Measurements from ENCODE around the gene PLXNA1. TPM values are rescaled to one million over a fixed set of nuclear protein-coding genes. Genes with fewer than 3 reads are reported as not detected.

Gene PLXNA1
- total RNA-seq, 1 experiment from 2014 or later: 80.6 TPM

DNA sequence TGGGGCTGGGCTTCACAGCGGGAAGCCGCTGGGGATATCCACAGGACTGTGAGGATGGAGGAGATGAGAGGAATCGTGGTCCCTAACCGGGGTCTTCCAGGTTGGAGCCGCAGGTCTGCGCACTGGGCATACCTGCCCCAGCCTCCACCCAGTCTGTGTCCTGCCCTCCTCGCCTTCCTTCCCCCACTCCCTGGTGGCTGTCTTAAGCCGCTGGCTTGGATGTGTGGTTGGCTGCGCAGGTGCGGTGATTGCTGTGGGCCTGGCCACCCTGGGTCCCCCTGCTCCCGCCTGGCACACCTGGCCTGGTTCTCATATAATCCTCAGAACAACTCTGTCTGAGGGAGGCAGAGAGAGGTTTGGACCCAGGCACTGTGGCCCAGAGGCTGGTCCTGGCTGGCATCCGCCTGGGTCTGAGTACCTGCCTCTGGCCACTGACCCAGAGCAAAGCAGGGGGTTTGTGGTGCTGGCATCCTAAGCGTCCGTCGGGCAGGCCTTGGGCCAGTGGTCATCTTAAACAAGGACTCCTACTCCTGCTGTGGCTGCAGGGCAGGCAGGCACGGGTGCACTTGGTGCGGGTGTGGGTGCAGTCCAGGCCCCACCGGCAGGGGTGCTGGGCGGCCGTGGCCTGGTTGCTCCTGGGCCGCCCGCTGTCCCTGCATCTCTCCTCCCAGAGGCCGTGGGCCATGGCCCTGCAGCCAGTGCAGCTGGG, 18.7 kb downstream of the PLXNA1 start:
- no peak for DNase-seq (ENCODE audit: low read depth, low spot score)
- intact Hi-C loops (cut with micrococcal nuclease; ENCODE audit: unreplicated experiment) (no loop called here), in situ Hi-C loops (cut with HindIII; ENCODE audit: low pct_unique_long_range_greater_than_20kb, low sequenced_read_pairs) (no loop called here)
- ChIA-PET POLR2A (interaction anchor here (0.6 kb wide), 1 partner anchor 18 kb away, joined by 4 read pairs; no protein-coding TSS in a partner anchor), CTCF (no interaction called here)
- BruUV-seq (replicated peaks): no TSS peak
- H3K9me3 ChIP-seq (ENCODE audit: control insufficient read depth, insufficient read depth, low read depth, low read length): no peaks in the 10 kb centered on the region
- peak; percentile 5; the same call in 1 of the 2 replicates for ATAC-seq
- no peak overlapping the region for H3K4me3 ChIP-seq (ENCODE audit: low read depth in 2 of 2, low read length in 2 of 2)
- H3K4me1 ChIP-seq (ENCODE audit: control insufficient read depth, insufficient read depth, low read length): peaks cover 13% of the 10 kb centered on the region
- H3K36me3 ChIP-seq (ENCODE audit: control insufficient read depth, insufficient read depth, low read length): no peaks in the 10 kb centered on the region
- TF ChIP-seq POLR2AphosphoS5 (IDR thresholded peaks at IDR 0.05; ENCODE audit: low read depth, low read length) (no peak), TCF7L2 (IDR thresholded peaks at IDR 0.05; ENCODE audit: low read depth, low read length) (no peak), SIN3A (IDR thresholded peaks at IDR 0.05; ENCODE audit: borderline replicate concordance, insufficient read depth, low read depth, low read length) (no peak)
- TF ChIP-seq, protein P1, sequence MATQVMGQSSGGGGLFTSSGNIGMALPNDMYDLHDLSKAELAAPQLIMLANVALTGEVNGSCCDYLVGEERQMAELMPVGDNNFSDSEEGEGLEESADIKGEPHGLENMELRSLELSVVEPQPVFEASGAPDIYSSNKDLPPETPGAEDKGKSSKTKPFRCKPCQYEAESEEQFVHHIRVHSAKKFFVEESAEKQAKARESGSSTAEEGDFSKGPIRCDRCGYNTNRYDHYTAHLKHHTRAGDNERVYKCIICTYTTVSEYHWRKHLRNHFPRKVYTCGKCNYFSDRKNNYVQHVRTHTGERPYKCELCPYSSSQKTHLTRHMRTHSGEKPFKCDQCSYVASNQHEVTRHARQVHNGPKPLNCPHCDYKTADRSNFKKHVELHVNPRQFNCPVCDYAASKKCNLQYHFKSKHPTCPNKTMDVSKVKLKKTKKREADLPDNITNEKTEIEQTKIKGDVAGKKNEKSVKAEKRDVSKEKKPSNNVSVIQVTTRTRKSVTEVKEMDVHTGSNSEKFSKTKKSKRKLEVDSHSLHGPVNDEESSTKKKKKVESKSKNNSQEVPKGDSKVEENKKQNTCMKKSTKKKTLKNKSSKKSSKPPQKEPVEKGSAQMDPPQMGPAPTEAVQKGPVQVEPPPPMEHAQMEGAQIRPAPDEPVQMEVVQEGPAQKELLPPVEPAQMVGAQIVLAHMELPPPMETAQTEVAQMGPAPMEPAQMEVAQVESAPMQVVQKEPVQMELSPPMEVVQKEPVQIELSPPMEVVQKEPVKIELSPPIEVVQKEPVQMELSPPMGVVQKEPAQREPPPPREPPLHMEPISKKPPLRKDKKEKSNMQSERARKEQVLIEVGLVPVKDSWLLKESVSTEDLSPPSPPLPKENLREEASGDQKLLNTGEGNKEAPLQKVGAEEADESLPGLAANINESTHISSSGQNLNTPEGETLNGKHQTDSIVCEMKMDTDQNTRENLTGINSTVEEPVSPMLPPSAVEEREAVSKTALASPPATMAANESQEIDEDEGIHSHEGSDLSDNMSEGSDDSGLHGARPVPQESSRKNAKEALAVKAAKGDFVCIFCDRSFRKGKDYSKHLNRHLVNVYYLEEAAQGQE (IDR thresholded peaks at IDR 0.05; ENCODE audit: insufficient read depth in 1 of 2, low read depth in 2 of 2, low read length in 1 of 2): no peak
- no peaks in the 10 kb centered on the region for H3K27me3 ChIP-seq (ENCODE audit: control insufficient read depth, insufficient read depth, low read length)
- H3K27ac ChIP-seq (ENCODE audit: low read length): no peak overlapping the region

DNA sequence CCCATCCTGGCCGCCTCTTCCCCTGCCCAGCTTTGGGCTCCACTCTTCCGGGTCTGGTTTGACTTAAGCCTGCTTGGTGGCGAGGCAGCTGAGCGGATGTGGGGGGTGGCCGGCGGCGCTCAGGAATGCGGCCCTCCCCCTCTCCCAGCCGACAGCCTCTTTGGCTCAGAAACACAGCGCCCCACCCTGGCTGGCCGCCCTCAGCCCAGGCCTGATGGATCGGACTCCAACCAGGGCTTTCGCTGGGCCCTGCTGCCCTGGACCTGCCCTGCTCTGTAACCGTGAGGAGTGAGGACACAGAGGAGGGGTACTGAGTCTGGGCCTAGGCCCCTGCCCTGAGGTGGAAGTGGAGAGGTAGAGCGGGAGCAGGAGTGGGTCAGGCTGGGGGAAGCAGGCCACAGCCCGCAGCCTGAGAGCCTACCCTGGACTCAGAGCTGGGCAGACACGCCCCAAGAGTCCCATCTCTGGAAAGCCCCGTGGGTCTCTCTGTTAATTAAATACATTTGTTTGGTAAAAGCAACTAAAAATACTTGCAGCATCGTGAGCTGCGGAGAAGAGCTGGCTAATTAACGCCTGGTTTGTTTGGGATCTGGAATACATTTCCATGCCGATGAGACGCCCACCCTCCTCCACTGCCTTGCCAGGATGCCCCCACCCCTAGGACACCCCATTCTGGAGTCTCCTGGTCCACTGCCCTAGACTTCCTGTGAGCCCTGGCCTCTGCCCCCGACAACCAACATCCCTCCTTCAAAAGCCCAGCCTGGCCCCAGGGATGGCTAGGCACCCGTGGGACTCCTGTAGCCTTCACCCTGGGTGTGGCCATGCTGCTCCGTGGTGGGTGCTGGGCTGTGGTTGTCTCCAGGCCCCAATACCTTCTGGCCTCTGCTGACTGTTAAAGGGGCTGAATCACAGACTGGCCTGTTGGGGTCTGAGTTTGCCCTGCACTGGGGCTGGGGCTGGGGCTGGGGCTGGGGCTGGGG, 19.6 kb downstream of the PLXNA1 start:
- no peaks in the 10 kb centered on the region for H3K27me3 ChIP-seq (ENCODE audit: control insufficient read depth, insufficient read depth, low read length)
- no TSS peak for BruUV-seq (replicated peaks)
- peak; percentile 23 for ATAC-seq
- H3K9me3 ChIP-seq (ENCODE audit: control insufficient read depth, insufficient read depth, low read depth, low read length): no peaks in the 10 kb centered on the region
- H3K4me3 ChIP-seq (ENCODE audit: low read depth in 2 of 2, low read length in 2 of 2): no peak overlapping the region
- peaks cover 17% of the 10 kb centered on the region for H3K4me1 ChIP-seq (ENCODE audit: control insufficient read depth, insufficient read depth, low read length)
- in situ Hi-C loops (cut with HindIII; ENCODE audit: low pct_unique_long_range_greater_than_20kb, low sequenced_read_pairs) (no loop called here), intact Hi-C loops (cut with micrococcal nuclease; ENCODE audit: unreplicated experiment) (no loop called here)
- no peaks in the 10 kb centered on the region for H3K36me3 ChIP-seq (ENCODE audit: control insufficient read depth, insufficient read depth, low read length)
- no peak for TF ChIP-seq TCF7L2 (IDR thresholded peaks at IDR 0.05; ENCODE audit: low read depth, low read length)
- no peak for TF ChIP-seq SIN3A (IDR thresholded peaks at IDR 0.05; ENCODE audit: borderline replicate concordance, insufficient read depth, low read depth, low read length)
- TF ChIP-seq, protein P2, sequence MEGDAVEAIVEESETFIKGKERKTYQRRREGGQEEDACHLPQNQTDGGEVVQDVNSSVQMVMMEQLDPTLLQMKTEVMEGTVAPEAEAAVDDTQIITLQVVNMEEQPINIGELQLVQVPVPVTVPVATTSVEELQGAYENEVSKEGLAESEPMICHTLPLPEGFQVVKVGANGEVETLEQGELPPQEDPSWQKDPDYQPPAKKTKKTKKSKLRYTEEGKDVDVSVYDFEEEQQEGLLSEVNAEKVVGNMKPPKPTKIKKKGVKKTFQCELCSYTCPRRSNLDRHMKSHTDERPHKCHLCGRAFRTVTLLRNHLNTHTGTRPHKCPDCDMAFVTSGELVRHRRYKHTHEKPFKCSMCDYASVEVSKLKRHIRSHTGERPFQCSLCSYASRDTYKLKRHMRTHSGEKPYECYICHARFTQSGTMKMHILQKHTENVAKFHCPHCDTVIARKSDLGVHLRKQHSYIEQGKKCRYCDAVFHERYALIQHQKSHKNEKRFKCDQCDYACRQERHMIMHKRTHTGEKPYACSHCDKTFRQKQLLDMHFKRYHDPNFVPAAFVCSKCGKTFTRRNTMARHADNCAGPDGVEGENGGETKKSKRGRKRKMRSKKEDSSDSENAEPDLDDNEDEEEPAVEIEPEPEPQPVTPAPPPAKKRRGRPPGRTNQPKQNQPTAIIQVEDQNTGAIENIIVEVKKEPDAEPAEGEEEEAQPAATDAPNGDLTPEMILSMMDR (IDR thresholded peaks at IDR 0.05): no peak; the same call in 1 of the 2 replicates
- no peak for TF ChIP-seq POLR2AphosphoS5 (IDR thresholded peaks at IDR 0.05; ENCODE audit: low read depth, low read length)
- TF ChIP-seq, protein P1 (IDR thresholded peaks at IDR 0.05; ENCODE audit: insufficient read depth in 1 of 2, low read depth in 2 of 2, low read length in 1 of 2): no peak
- H3K27ac ChIP-seq (ENCODE audit: low read length): no peak overlapping the region
- ChIA-PET POLR2A (no interaction called here), CTCF (no interaction called here)
- DNase-seq (ENCODE audit: low read depth, low spot score): no peak

All from Panc1 (cell line).